Subcutaneous abdominal adipose tissue (tissue), 5 donors: ENCODE data around the gene TRH.

ENCODE experiments used
- H3K27ac ChIP-seq: one replicate; pipeline ENCODE4 v1.7.0; 2013; ENCODE audit warnings: low read depth, mild to moderate bottlenecking, inconsistent platforms, low read length, moderate library complexity
- H3K27me3 ChIP-seq, 5 donors: one replicate each; pipeline ENCODE4 v1.7.0; 2013; ENCODE audit warnings: low read length in 5 of 5, inconsistent platforms in 1 of 5; ENCODE audit not compliant: control insufficient read depth in 5 of 5, insufficient read depth in 4 of 5
- H3K36me3 ChIP-seq, 5 donors: one replicate each; pipeline ENCODE4 v1.7.0; 2013; ENCODE audit warnings: low read length in 5 of 5; ENCODE audit not compliant: control insufficient read depth in 5 of 5, insufficient read depth in 5 of 5
- H3K4me1 ChIP-seq, 5 donors: one replicate each; pipeline ENCODE4 v1.7.0; 2013; ENCODE audit warnings: low read length in 5 of 5, mild to moderate bottlenecking in 3 of 5, moderate library complexity in 1 of 5; ENCODE audit not compliant: control insufficient read depth in 5 of 5, insufficient read depth in 5 of 5
- H3K4me3 ChIP-seq, 5 donors: one replicate each; pipeline ENCODE4 v1.7.0; 2013; ENCODE audit warnings: low read length in 5 of 5, low read depth in 1 of 5
- H3K9ac ChIP-seq, 5 donors: one replicate each; pipeline ENCODE4 v1.7.0; 2013; ENCODE audit warnings: low read length in 5 of 5, mild to moderate bottlenecking in 4 of 5, moderate library complexity in 3 of 5
- H3K9me3 ChIP-seq, 5 donors: one replicate each; pipeline ENCODE4 v1.7.0; 2013; ENCODE audit warnings: low read length in 5 of 5; ENCODE audit not compliant: control insufficient read depth in 5 of 5
- donor health status: healthy.
- donor health status: healthy.
- donor health status: healthy.
- donor health status: healthy.
- donor health status: healthy.

Gene TRH

GRCh38 chr3:129974564-129974832 is at the start of gene TRH:
Gene TRH, plus strand, starts transcription at chr3:129974720. Its CDS starts 1,097 bp downstream, at chr3:129975817.
- H3K27ac ChIP-seq: no peak within 1 kb of the TSS
- H3K4me1 ChIP-seq: peaks cover 0 to 19% (median 16%) of the 10 kb centered on the region in 5 donors
- H3K4me3 ChIP-seq: peak within 1 kb of the TSS; percentile 15 to 48 (median 44)
- no peaks in the 10 kb centered on the region for H3K36me3 ChIP-seq
- no peaks in the 10 kb centered on the region for H3K9me3 ChIP-seq
- H3K27me3 ChIP-seq: peaks cover 30 to 51% (median 45%) of the 10 kb centered on the region in 5 donors
- H3K9ac ChIP-seq: no peak within 1 kb of the TSS

- H3K4me1 ChIP-seq: no peaks in the 10 kb centered on the region
- no peak overlapping the region for H3K4me3 ChIP-seq
- H3K27ac ChIP-seq: no peak overlapping the region
- peaks cover 0 to 4% (median 0%) of the 10 kb centered on the region in 5 donors for H3K27me3 ChIP-seq
- peaks cover 2 to 29% (median 15%) of the 10 kb centered on the region in 5 donors for H3K9me3 ChIP-seq
- no peaks in the 10 kb centered on the region for H3K36me3 ChIP-seq
- H3K9ac ChIP-seq: no peak overlapping the region
Measured at GRCh38 chr3:129927072-129927471, 47.4 kb upstream of the TRH start.

- no peaks in the 10 kb centered on the region for H3K36me3 ChIP-seq
- no peak overlapping the region for H3K9ac ChIP-seq
- H3K27ac ChIP-seq: no peak overlapping the region
- no peak overlapping the region for H3K4me3 ChIP-seq
- H3K4me1 ChIP-seq: peaks cover 0 to 3% (median 3%) of the 10 kb centered on the region in 5 donors
- H3K9me3 ChIP-seq: peaks cover 2 to 26% (median 15%) of the 10 kb centered on the region in 5 donors
- H3K27me3 ChIP-seq: peaks cover 0 to 4% (median 0%) of the 10 kb centered on the region in 5 donors
Measured at GRCh38 chr3:129929383-129929782, 45.1 kb upstream of the TRH start.

- H3K4me3 ChIP-seq: no peak overlapping the region
- H3K4me1 ChIP-seq: peaks cover 0 to 14% (median 7%) of the 10 kb centered on the region in 5 donors
- H3K27me3 ChIP-seq: no peaks in the 10 kb centered on the region
Measured at GRCh38 chr3:129933471-129933870, 41.0 kb upstream of the TRH start.

GRCh38 chr3:129934234-129935123 is 40.0 kb upstream of the TRH start:
- Histone ChIP-seq H3K4me1 (peaks cover 0 to 14% (median 7%) of the 10 kb centered on the region in 5 donors), H3K36me3 (no peaks in the 10 kb centered on the region), H3K9me3 (peaks cover 0 to 13% (median 8%) of the 10 kb centered on the region in 5 donors), H3K27me3 (no peaks in the 10 kb centered on the region), H3K9ac (peak overlapping the region in 2 of 5 donors; percentile 39 to 41), H3K27ac (no peak overlapping the region), H3K4me3 (peak overlapping the region; percentile 45 to 74 (median 56))

More at GRCh38 chr3:129933471-129933870, 41.0 kb upstream of the TRH start:
- Histone ChIP-seq H3K36me3 (no peaks in the 10 kb centered on the region), H3K9me3 (peaks cover 2 to 19% (median 13%) of the 10 kb centered on the region in 5 donors), H3K9ac (no peak overlapping the region), H3K27ac (no peak overlapping the region)

- H3K4me1 ChIP-seq: peaks cover 0 to 14% (median 7%) of the 10 kb centered on the region in 5 donors
- H3K9me3 ChIP-seq: no peaks in the 10 kb centered on the region
- peak overlapping the region in 4 of 5 donors; percentile 34 to 70 (median 42) for H3K9ac ChIP-seq
- no peaks in the 10 kb centered on the region for H3K27me3 ChIP-seq
- peak overlapping the region; percentile 57 for H3K27ac ChIP-seq
- H3K36me3 ChIP-seq: no peaks in the 10 kb centered on the region
- H3K4me3 ChIP-seq: peak overlapping the region; percentile 56 to 72 (median 64)
Measured at GRCh38 chr3:129936757-129937156, 37.8 kb upstream of the TRH start.

- peaks cover 0 to 14% (median 7%) of the 10 kb centered on the region in 5 donors for H3K4me1 ChIP-seq
- H3K27me3 ChIP-seq: no peaks in the 10 kb centered on the region
- no peak overlapping the region for H3K9ac ChIP-seq
- H3K36me3 ChIP-seq: no peaks in the 10 kb centered on the region
- H3K9me3 ChIP-seq: no peaks in the 10 kb centered on the region
- H3K4me3 ChIP-seq: no peak overlapping the region
- H3K27ac ChIP-seq: no peak overlapping the region
Measured at GRCh38 chr3:129937717-129938116, 36.8 kb upstream of the TRH start.

- no peaks in the 10 kb centered on the region for H3K9me3 ChIP-seq
- H3K9ac ChIP-seq: no peak overlapping the region
- no peaks in the 10 kb centered on the region for H3K36me3 ChIP-seq
Measured at GRCh38 chr3:129938140-129938930, 36.2 kb upstream of the TRH start.

GRCh38 chr3:129940086-129940485 is 34.4 kb upstream of the TRH start:
- H3K9ac ChIP-seq: no peak overlapping the region
- H3K4me3 ChIP-seq: no peak overlapping the region
- peaks cover 0 to 10% (median 3%) of the 10 kb centered on the region in 5 donors for H3K4me1 ChIP-seq
- no peaks in the 10 kb centered on the region for H3K27me3 ChIP-seq
- no peaks in the 10 kb centered on the region for H3K9me3 ChIP-seq
- no peaks in the 10 kb centered on the region for H3K36me3 ChIP-seq
- H3K27ac ChIP-seq: no peak overlapping the region

More at GRCh38 chr3:129938140-129938930, 36.2 kb upstream of the TRH start:
- Histone ChIP-seq H3K4me3 (no peak overlapping the region), H3K27ac (no peak overlapping the region), H3K27me3 (no peaks in the 10 kb centered on the region), H3K4me1 (peaks cover 0 to 14% (median 7%) of the 10 kb centered on the region in 5 donors)

- Histone ChIP-seq H3K4me1 (no peaks in the 10 kb centered on the region), H3K27me3 (no peaks in the 10 kb centered on the region), H3K4me3 (no peak overlapping the region), H3K36me3 (no peaks in the 10 kb centered on the region), H3K27ac (no peak overlapping the region), H3K9me3 (peaks cover 0 to 6% (median 3%) of the 10 kb centered on the region in 5 donors), H3K9ac (peak overlapping the region in 1 of 5 donors; percentile 6)
Measured at GRCh38 chr3:129942296-129942695, 32.2 kb upstream of the TRH start.
